SK-N-DZ (cell line): ENCODE data around the gene ITPR1.

Experiments used
- DNase-seq: peaks from one replicate; pipeline ENCODE4 v3.0.0-alpha.2; 2015; ENCODE audit warnings: low spot score

Gene ITPR1

GRCh38 chr3:4846543-4846942, 353.4 kb downstream of the ITPR1 start:
- no peak for DNase-seq

GRCh38 chr3:4848176-4848825, 355.2 kb downstream of the ITPR1 start:
- DNase-seq: no peak

DNA sequence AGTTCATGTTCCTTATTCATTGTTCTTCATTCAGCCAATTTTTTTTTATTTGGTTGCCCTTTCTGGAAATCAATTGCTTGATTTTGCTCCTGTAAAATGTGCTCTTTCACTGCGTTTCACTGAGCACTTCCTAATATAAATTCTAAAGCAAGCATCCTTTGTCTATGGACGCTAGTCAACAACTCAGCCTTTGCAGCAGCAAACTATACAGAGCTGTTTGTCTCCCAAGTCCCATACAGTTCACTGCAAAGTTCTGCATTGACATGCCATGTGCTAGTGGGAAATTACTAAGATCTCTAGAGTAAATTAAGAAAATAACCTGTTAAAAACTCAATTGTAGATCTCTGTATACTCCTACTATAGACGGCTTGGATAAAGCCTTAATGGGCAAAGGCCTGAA, 356.0 kb downstream of the ITPR1 start:
- DNase-seq: no peak

GRCh38 chr3:4849739-4850138, 356.6 kb downstream of the ITPR1 start:
- DNase-seq: no peak

DNA sequence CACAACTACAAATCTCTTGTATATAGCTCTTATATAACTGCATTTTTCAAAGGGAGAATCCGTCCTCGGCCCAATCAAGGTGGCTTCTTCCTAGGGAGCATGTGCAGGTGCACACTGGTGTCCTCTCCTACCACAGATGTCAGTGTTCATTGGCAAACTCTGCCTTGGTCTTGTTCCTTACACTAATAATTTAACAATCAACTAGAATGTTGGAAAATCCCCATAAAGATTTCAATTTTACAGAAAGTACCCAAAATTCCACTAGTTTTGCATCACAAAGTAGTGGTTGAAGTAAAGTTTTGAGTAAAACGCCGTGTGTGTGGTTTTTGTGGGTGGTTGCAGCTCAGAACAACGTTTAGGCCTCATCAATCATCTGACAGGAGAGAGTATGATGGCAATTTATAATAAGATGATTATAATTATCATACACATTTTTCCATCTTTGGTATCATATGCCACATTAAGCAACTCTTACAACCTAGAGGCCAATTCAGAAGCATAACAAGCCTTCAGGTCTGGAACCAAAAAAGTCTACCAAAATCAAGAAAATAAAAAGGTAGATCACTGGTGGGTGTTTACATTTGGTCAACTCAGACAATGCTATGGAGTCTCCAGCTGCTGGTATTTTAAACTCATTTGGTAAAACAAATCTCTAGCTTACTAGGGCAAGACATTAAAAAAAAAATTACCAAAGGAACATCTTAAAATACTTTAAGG, 357.2 kb downstream of the ITPR1 start:
- DNase-seq: no peak

DNA sequence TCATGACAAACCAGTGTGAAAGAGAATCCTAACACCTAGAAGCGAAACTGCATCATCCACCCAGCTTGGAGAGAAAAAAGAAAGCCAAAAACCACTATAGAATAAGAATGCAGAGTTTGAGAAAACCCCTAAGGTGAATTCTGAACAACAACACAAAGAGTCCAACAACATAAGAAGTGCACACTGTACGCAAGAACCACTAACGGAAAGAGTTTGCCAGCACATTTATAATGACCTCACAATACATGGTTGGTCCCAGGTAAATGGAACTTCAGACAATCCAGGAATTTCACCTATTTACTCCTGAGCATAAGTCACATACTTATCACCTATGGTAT, 357.7 kb downstream of the ITPR1 start:
- no peak for DNase-seq

- no peak for DNase-seq
Measured at GRCh38 chr3:4852780-4853748, 359.9 kb downstream of the ITPR1 start.

DNA sequence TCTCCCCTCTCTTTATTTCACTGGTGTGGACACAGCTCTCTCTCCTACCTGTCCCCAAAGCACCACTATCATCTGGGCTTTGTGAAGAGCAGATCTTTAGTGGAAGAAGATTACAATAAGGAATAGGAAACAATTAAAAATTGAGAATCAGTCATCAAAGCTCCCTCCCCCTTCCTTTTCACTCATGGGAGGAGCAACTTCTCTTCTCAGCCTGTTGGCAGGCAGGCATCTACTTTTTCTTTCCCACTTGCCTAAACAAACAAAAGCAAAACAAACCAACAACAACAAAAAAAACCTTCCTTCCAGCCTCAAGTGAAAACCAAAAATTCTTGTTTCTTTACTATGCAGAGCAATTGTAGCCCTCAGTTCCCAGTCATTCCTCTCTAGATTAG, 360.6 kb downstream of the ITPR1 start:
- DNase-seq: no peak

DNA sequence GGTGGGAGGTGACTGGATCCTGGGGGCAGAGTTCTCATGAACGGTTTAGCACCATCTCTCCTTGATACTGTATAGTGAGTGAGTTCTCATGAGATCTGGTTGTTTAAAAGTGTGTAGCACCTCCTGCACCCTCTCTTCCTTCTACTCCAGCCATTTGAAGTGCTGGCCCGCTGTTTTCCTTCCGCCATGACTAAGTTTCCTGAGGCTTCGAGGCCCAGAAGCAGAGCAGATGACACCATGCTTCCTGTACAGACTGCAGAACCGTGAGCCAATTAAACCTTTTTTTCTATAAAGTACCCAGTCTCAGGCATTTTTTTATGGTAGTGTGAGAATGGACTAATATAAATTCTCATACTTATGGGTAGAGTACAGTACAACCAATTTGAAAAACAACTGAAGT, 362.5 kb downstream of the ITPR1 start:
- DNase-seq: no peak

- no peak for DNase-seq
Measured at GRCh38 chr3:4856136-4856535, 363.0 kb downstream of the ITPR1 start.

DNA sequence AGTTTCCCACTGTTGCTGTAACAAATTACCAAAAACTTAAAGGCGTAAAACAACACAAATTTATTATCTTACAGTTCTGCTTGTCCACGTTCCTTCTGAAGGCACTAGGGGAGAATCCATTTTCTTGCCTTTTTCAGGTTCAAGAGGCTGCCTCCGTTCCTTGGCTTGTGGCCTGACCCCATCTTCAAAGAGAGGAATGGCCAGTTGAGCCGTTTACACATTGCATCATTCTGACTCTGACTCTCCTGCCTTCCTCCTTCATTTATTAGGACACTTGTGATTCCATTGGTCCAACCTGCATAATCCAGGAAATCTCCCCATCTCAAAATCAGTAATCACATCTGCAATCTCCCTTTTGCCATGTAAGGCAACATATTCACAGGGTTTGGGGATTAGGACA, 363.4 kb downstream of the ITPR1 start:
- DNase-seq: no peak

- no peak for DNase-seq
Measured at GRCh38 chr3:4856986-4857385, 363.8 kb downstream of the ITPR1 start.

DNA sequence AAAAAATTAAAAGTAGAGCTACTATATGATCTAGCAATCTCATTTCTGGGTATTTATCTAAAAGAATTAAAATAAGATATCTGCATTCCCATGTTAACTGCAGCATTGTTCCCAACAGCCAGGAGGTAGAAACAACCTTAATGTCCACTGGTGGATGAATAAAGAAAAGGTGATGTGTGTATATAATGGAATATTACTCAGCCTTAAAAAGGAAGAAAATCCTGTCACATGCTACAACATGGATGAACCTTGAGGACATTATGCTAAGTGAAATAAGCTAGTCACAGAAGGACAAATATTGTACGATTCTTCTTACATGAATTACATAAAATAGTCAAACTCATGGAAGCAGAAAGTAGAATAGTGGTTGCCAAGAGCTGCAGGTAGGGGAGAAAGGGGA, 366.6 kb downstream of the ITPR1 start:
- no peak for DNase-seq

GRCh38 chr3:4862973-4863372, 369.8 kb downstream of the ITPR1 start:
- no peak for DNase-seq

DNA sequence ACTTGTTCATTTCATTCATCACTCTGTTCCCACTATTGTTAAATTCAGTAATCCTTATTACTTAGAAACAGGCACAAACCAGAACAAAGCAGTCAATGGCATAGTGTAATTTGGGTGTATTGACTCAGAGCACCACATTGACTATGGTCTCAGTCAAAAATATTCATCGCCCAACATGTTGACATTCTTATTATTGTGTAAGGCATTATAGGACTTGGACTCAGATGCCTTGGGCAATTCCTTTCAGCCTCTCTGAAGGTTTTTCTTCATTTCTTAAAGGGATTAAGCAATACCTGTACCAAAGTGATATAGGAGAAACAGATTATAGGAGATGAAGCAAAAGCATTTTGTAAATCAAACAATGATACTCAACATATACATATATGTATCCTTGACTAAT, 371.4 kb downstream of the ITPR1 start:
- DNase-seq: no peak

GRCh38 chr3:4865714-4866113, 372.6 kb downstream of the ITPR1 start:
- no peak for DNase-seq

- no peak for DNase-seq
Measured at GRCh38 chr3:4866866-4867265, 373.7 kb downstream of the ITPR1 start.

GRCh38 chr3:4877173-4877787, 384.1 kb downstream of the ITPR1 start:
- no peak for DNase-seq

DNA sequence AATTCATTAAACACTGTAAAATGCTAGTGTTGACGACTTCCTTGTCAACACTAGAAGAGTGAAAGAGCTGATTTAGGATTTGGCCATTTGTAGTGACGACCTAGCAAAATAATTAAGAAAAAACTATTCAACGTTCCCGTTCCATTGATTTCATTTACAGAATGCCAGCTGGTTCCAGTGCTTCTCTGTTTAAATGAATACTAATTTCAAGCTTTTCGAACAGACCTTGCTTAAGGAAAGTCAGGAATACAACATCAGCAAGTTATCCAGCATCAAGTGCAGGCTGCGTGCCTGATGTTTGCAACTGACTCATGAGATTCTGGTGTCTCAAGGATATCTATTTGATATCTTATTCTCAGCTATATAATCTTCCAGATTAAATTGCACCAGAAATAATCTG, 387.7 kb downstream of the ITPR1 start:
- DNase-seq: no peak

DNA sequence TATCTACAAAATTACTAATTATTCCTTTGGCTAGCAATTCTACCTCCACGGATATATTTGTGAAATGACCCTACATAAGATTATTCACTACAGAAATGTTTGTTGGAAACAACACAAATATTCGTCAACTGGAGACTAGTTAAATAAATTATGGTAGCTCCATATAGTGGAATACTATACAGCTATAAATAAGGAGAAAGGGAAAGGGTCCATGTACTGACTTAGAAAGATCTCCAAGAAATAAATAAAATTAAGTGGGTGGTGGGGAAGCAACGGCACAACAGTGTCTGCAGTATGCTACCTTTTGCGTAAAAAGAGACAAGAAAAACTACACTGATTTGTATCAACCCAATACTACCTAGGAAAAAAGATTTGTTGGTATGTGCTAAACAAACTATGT, 389.4 kb downstream of the ITPR1 start:
- DNase-seq: no peak

- no peak for DNase-seq
Measured at GRCh38 chr3:4883011-4883410, 389.9 kb downstream of the ITPR1 start.

DNA sequence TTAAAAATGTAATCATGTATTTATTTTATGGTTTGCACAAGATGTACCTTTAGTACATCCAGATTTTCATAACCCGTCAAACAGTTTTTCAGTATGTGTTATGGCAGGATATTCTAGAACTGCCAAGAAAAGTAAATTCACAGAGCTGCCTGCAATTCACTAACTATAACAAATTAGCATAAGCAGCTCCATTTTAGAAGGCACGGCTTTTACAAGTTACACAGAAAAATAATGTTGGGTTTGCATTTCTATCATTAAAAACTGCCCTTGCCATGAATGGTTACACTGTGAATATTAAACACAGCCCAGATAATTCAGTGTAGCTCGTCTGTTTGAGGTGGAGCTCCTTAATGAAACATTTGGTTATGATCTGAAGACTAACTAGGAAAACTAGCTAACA, 391.7 kb downstream of the ITPR1 start:
- DNase-seq: no peak
